MM.1S (cell line): ENCODE results near the gene TTL.
"Not testable (repeated sequence)": the region's sequence is repeated elsewhere in the genome, so short reads cannot be mapped to it uniquely, and the experiment has no call there.

Experiments
- DNase-seq: peaks from one replicate; pipeline ENCODE4 v3.0.0-alpha.2; 2015
- H2AFZ ChIP-seq: fragments of 300-600 bp; sonication (generic); 2 replicates; pipeline ENCODE4 v1.6.0; 2016; ENCODE audit warnings: antibody characterized with exemption, low read length
- H3F3A ChIP-seq: fragments of 300-600 bp; sonication (generic); 2 replicates; pipeline ENCODE4 v1.6.1; 2016; ENCODE audit warnings: mild to moderate bottlenecking, antibody characterized with exemption, low read length, moderate library complexity, mixed read lengths; ENCODE audit not compliant: insufficient read depth
- H3K27ac ChIP-seq: fragments of 300-600 bp; sonication (generic); 2 replicates; pipeline ENCODE4 v1.5.1; 2016; ENCODE audit warnings: mild to moderate bottlenecking, low read length
- H3K27me3 ChIP-seq: fragments of 300-600 bp; sonication (generic); replicated peaks from 2 replicates; pipeline ENCODE4 v1.6.0; 2016; ENCODE audit warnings: low read length; ENCODE audit not compliant: insufficient read depth
- H3K36me3 ChIP-seq: fragments of 300-600 bp; sonication (generic); replicated peaks from 2 replicates; pipeline ENCODE4 v1.6.1; 2016; ENCODE audit warnings: mild to moderate bottlenecking, low read length, mixed read lengths; ENCODE audit not compliant: insufficient read depth
- H3K4me1 ChIP-seq: fragments of 300-600 bp; sonication (generic); 2 replicates; pipeline ENCODE4 v1.6.1; 2016; ENCODE audit warnings: low read length, mixed read lengths
- H3K4me2 ChIP-seq: fragments of 300-600 bp; sonication (generic); 2 replicates; pipeline ENCODE4 v1.6.0; 2016; ENCODE audit warnings: low read depth, low read length
- H3K4me3 ChIP-seq: fragments of 300-600 bp; sonication (generic); 2 replicates; pipeline ENCODE4 v1.5.1; 2016; ENCODE audit warnings: low read length, mixed read lengths
- H3K79me2 ChIP-seq: fragments of 300-600 bp; sonication (generic); 2 replicates; pipeline ENCODE4 v1.6.1; 2016; ENCODE audit warnings: mixed run types, low read length, mixed read lengths
- H3K9ac ChIP-seq: fragments of 300-600 bp; sonication (generic); 2 replicates; pipeline ENCODE4 v1.6.1; 2016; ENCODE audit warnings: low read length, mixed read lengths
- H3K9me2 ChIP-seq: fragments of 300-600 bp; sonication (generic); replicated peaks from 2 replicates; pipeline ENCODE4 v1.6.1; 2016; ENCODE audit warnings: mild to moderate bottlenecking, low read length, mixed read lengths; ENCODE audit not compliant: insufficient read depth
- H3K9me3 ChIP-seq: fragments of 300-600 bp; sonication (generic); replicated peaks from 2 replicates; pipeline ENCODE4 v1.6.1; 2016; ENCODE audit warnings: mild to moderate bottlenecking, low read length, mixed read lengths; ENCODE audit not compliant: insufficient read depth
- H4K20me1 ChIP-seq: fragments of 300-600 bp; sonication (generic); 2 replicates; pipeline ENCODE4 v1.6.1; 2016; ENCODE audit warnings: mild to moderate bottlenecking, low read length, moderate library complexity, mixed read lengths; ENCODE audit not compliant: insufficient read depth
- CTCF ChIP-seq: fragments of 300-600 bp; sonication (generic); IDR thresholded peaks from 2 replicates; pipeline ENCODE4 v1.5.1; 2016; ENCODE audit warnings: antibody characterized with exemption, low read length, mixed read lengths
- EZH2 ChIP-seq: fragments of 300-600 bp; sonication (generic); optimal IDR thresholded peaks from 2 replicates; pipeline ENCODE3; 2017; ENCODE audit warnings: low read depth, mild to moderate bottlenecking, antibody characterized with exemption, low read length, mixed read lengths
- EZH2phosphoT487 ChIP-seq: fragments of 300-600 bp; sonication (generic); IDR thresholded peaks from 2 replicates; pipeline ENCODE4 v1.6.1; 2018; ENCODE audit warnings: antibody characterized with exemption, low read length

TTL gene

GRCh38 chr2:112493858-112494648 lies 12.1 kb downstream of the TTL start:
- no peak for DNase-seq
- Histone ChIP-seq H3K4me3 (no peak overlapping the region), H3K36me3 (no peaks in the 10 kb centered on the region), H3K9me2 (no peaks in the 10 kb centered on the region), H3K4me1 (peaks cover 10% of the 10 kb centered on the region), H3K27me3 (no peaks in the 10 kb centered on the region), H3K27ac (no peak overlapping the region), H3F3A (no peaks in the 10 kb centered on the region; the same call in 1 of the 2 replicates), H3K79me2 (peaks cover 18% of the 10 kb centered on the region), H2AFZ (no peak overlapping the region), H3K9ac (no peak overlapping the region), H4K20me1 (no peaks in the 10 kb centered on the region), H3K4me2 (no peak overlapping the region), H3K9me3 (no peaks in the 10 kb centered on the region)
- TF ChIP-seq CTCF (no peak), EZH2phosphoT487 (no peak), EZH2 (no peak)

GRCh38 chr2:112494828-112495227 lies 12.9 kb downstream of the TTL start:
- Histone ChIP-seq H3K4me2 (no peak overlapping the region), H2AFZ (no peak overlapping the region), H3K9ac (no peak overlapping the region), H3K4me1 (peaks cover 5% of the 10 kb centered on the region), H3K9me3 (no peaks in the 10 kb centered on the region), H3F3A (no peaks in the 10 kb centered on the region; the same call in 1 of the 2 replicates), H4K20me1 (no peaks in the 10 kb centered on the region), H3K27me3 (no peaks in the 10 kb centered on the region), H3K27ac (no peak overlapping the region), H3K36me3 (no peaks in the 10 kb centered on the region), H3K4me3 (no peak overlapping the region), H3K79me2 (peaks cover 14% of the 10 kb centered on the region), H3K9me2 (no peaks in the 10 kb centered on the region)
- no peak for DNase-seq
- no peak for TF ChIP-seq EZH2phosphoT487
- TF ChIP-seq EZH2: no peak
- no peak for TF ChIP-seq CTCF

GRCh38 chr2:112495878-112496277 lies 13.9 kb downstream of the TTL start:
- not testable (repeated sequence) for H4K20me1 ChIP-seq, H3K4me3 ChIP-seq, H3K9ac ChIP-seq, H3K27me3 ChIP-seq, H3K4me2 ChIP-seq, H3K27ac ChIP-seq, H3F3A ChIP-seq, H3K36me3 ChIP-seq, DNase-seq, H3K9me3 ChIP-seq, H3K4me1 ChIP-seq, H3K9me2 ChIP-seq, H2AFZ ChIP-seq
- peaks cover 13% of the 10 kb centered on the region for H3K79me2 ChIP-seq

GRCh38 chr2:112500850-112501484 lies 19.0 kb downstream of the TTL start:
- H3K36me3 ChIP-seq, H3K9ac ChIP-seq, H4K20me1 ChIP-seq, H3K4me2 ChIP-seq, H3K9me2 ChIP-seq, H3F3A ChIP-seq, H3K4me1 ChIP-seq, H3K27ac ChIP-seq, H3K4me3 ChIP-seq, H3K27me3 ChIP-seq, H3K79me2 ChIP-seq, H3K9me3 ChIP-seq, H2AFZ ChIP-seq: not testable (repeated sequence)
- peak; percentile 37 for TF ChIP-seq CTCF
- DNase-seq: peak; percentile 74

GRCh38 chr2:112509239-112509998 lies 27.5 kb downstream of the TTL start:
- H3K27ac ChIP-seq, H2AFZ ChIP-seq, H3K79me2 ChIP-seq, H3K36me3 ChIP-seq, H3F3A ChIP-seq, H3K4me2 ChIP-seq, H3K4me3 ChIP-seq, H4K20me1 ChIP-seq, DNase-seq, H3K9me3 ChIP-seq, H3K4me1 ChIP-seq, H3K9me2 ChIP-seq, H3K27me3 ChIP-seq, H3K9ac ChIP-seq: not testable (repeated sequence)
